ENCODE results near the gene SLC37A4.

DNA sequence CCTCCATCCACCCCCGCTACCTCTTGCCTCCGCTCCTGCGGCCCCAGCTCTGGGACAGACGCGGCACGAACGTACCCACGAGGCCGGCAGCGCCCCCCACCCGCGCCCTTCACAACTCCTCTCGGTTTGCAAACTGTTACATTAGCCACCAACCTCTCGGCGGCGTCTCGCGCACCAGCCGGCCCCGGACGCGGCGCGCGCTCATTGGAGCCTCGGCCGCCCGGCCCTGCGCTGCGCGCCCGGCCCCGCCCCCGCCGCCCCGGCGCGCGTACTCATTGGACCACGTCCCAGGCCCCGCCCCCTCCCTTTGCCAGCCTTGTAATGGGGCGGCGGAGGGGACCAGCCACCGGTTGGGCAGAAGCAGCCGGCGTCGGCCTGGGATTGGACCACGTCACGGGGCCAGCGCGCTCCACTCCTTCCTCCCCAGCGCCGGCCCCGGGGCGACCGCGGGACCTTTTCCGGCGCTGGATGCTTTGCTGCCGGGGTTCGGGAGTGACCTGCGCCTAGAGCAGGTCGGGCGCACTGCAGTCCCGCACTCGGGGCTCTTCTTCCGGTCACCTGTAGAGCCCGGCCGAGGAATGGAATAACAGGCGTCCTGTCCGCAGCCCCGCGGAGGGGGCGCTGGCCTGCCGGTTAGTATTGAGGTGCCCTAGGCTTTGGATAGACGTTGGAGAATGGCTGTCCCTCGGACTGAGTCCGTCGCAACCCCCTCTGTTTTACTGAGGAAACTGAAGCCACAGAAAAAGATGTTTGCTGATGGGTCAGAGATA lies 26.5 kb upstream of the SLC37A4 start, which contains the start of gene HYOU1:
- TF ChIP-seq EZH2 (IDR thresholded peaks at IDR 0.05; ENCODE audit: insufficient read depth, poor library complexity, severe bottlenecking) (no peak), EZH2phosphoT487 (IDR thresholded peaks at IDR 0.05; ENCODE audit: insufficient read depth, low read depth) (no peak)

Data from GM23248 (cell line).